ENCODE measurements around the gene PRKD2.
A peak's percentile ranks its signal among the peaks of the same experiment; 100 is the strongest.

The PRKD2 gene

DNA sequence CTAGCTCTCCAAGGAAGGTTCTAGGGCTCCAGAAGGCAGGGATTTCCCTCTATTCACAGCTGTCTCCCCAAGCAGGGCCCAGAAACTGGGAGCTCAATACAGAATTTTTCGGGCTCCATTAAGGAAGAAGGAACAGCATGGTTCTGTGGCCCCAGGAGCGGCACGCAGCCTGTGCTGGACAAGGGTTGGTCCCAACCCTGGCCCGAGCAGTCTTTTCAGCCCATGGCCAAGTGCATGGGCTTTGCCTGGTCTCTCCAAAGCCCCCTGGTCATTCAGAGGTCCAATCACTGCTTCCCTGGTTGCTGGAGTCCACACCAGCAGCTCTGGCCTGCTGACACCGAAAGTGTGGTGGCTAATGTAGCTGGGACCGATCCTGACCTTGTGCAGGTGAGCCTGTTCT lies 6.6 kb upstream of the PRKD2 start:
- Histone ChIP-seq H3K27me3 (ENCODE audit: control insufficient read depth in 1 of 2, insufficient read depth in 2 of 2, low read length in 2 of 2) (no peaks in the 10 kb centered on the region), H3K9me3 (ENCODE audit: control insufficient read depth in 2 of 2, low read length in 2 of 2) (no peaks in the 10 kb centered on the region), H3K4me1 (ENCODE audit: control insufficient read depth, insufficient read depth, low read length) (peaks cover 10% of the 10 kb centered on the region), H3K36me3 (ENCODE audit: control insufficient read depth in 2 of 2, insufficient read depth in 2 of 2, low read length in 2 of 2) (peaks cover 52 to 67% of the 10 kb centered on the region in 2 donors), H3K4me3 (ENCODE audit: low read length in 2 of 2) (no peak overlapping the region), H3K27ac (ENCODE audit: low read length) (no peak overlapping the region), H3K9ac (ENCODE audit: low read length in 2 of 2) (no peak overlapping the region)

- Histone ChIP-seq H3K36me3 (ENCODE audit: control insufficient read depth in 2 of 2, insufficient read depth in 2 of 2, low read length in 2 of 2) (peaks cover 52 to 64% of the 10 kb centered on the region in 2 donors), H3K9ac (ENCODE audit: low read length in 2 of 2) (no peak overlapping the region), H3K27me3 (ENCODE audit: control insufficient read depth in 1 of 2, insufficient read depth in 2 of 2, low read length in 2 of 2) (no peaks in the 10 kb centered on the region), H3K27ac (ENCODE audit: low read length) (no peak overlapping the region), H3K9me3 (ENCODE audit: control insufficient read depth in 2 of 2, low read length in 2 of 2) (no peaks in the 10 kb centered on the region), H3K4me3 (ENCODE audit: low read length in 2 of 2) (no peak overlapping the region), H3K4me1 (ENCODE audit: control insufficient read depth, insufficient read depth, low read length) (peaks cover 14% of the 10 kb centered on the region)
Measured at GRCh38 chr19:46723023-46723461, 6.1 kb upstream of the PRKD2 start.

- no peaks in the 10 kb centered on the region for H3K27me3 ChIP-seq (ENCODE audit: control insufficient read depth in 1 of 2, insufficient read depth in 2 of 2, low read length in 2 of 2)
- H3K4me1 ChIP-seq (ENCODE audit: control insufficient read depth, insufficient read depth, low read length), result peaks cover 16% of the 10 kb centered on the region
- no peaks in the 10 kb centered on the region for H3K9me3 ChIP-seq (ENCODE audit: control insufficient read depth in 2 of 2, low read length in 2 of 2)
- H3K4me3 ChIP-seq (ENCODE audit: low read length in 2 of 2), result no peak overlapping the region
- peaks cover 52 to 61% of the 10 kb centered on the region in 2 donors for H3K36me3 ChIP-seq (ENCODE audit: control insufficient read depth in 2 of 2, insufficient read depth in 2 of 2, low read length in 2 of 2)
- no peak overlapping the region for H3K27ac ChIP-seq (ENCODE audit: low read length)
- H3K9ac ChIP-seq (ENCODE audit: low read length in 2 of 2), result no peak overlapping the region
Measured at GRCh38 chr19:46722421-46723022, 5.6 kb upstream of the PRKD2 start.

DNA sequence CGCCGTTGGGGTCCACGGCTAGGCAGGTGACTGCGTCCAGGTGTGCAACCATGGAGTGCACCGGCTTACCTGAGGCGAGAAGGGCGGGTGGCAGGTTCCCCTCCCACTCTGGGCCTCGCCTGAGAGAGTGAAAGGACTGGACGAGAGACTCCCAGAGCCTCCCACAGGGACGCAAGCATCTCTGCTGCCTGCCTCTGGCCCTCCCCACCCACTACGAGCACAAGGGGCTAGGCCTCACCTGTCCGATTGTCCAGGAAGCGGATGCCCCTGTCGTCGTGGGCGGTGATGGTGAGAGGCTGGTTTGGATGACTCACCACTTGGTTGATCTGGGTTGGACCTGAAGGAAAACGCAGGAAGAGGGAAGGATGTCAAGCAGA lies 5.1 kb upstream of the PRKD2 start:
- Histone ChIP-seq H3K27me3 (ENCODE audit: control insufficient read depth in 1 of 2, insufficient read depth in 2 of 2, low read length in 2 of 2) (no peaks in the 10 kb centered on the region), H3K27ac (ENCODE audit: low read length) (no peak overlapping the region), H3K9ac (ENCODE audit: low read length in 2 of 2) (no peak overlapping the region), H3K36me3 (ENCODE audit: control insufficient read depth in 2 of 2, insufficient read depth in 2 of 2, low read length in 2 of 2) (peaks cover 50 to 59% of the 10 kb centered on the region in 2 donors), H3K9me3 (ENCODE audit: control insufficient read depth in 2 of 2, low read length in 2 of 2) (no peaks in the 10 kb centered on the region), H3K4me3 (ENCODE audit: low read length in 2 of 2) (no peak overlapping the region), H3K4me1 (ENCODE audit: control insufficient read depth, insufficient read depth, low read length) (peaks cover 15% of the 10 kb centered on the region)

GRCh38 chr19:46721269-46722003 lies 4.5 kb upstream of the PRKD2 start:
- no peaks in the 10 kb centered on the region for H3K9me3 ChIP-seq (ENCODE audit: control insufficient read depth in 2 of 2, low read length in 2 of 2)
- peaks cover 46 to 54% of the 10 kb centered on the region in 2 donors for H3K36me3 ChIP-seq (ENCODE audit: control insufficient read depth in 2 of 2, insufficient read depth in 2 of 2, low read length in 2 of 2)
- H3K4me3 ChIP-seq (ENCODE audit: low read length in 2 of 2), result no peak overlapping the region
- H3K4me1 ChIP-seq (ENCODE audit: control insufficient read depth, insufficient read depth, low read length), result peaks cover 14% of the 10 kb centered on the region
- no peak overlapping the region for H3K9ac ChIP-seq (ENCODE audit: low read length in 2 of 2)
- no peak overlapping the region for H3K27ac ChIP-seq (ENCODE audit: low read length)
- no peaks in the 10 kb centered on the region for H3K27me3 ChIP-seq (ENCODE audit: control insufficient read depth in 1 of 2, insufficient read depth in 2 of 2, low read length in 2 of 2)

- Histone ChIP-seq H3K4me3 (ENCODE audit: low read length in 2 of 2) (no peak overlapping the region), H3K9me3 (ENCODE audit: control insufficient read depth in 2 of 2, low read length in 2 of 2) (no peaks in the 10 kb centered on the region), H3K4me1 (ENCODE audit: control insufficient read depth, insufficient read depth, low read length) (peaks cover 18% of the 10 kb centered on the region), H3K27me3 (ENCODE audit: control insufficient read depth in 1 of 2, insufficient read depth in 2 of 2, low read length in 2 of 2) (no peaks in the 10 kb centered on the region), H3K36me3 (ENCODE audit: control insufficient read depth in 2 of 2, insufficient read depth in 2 of 2, low read length in 2 of 2) (peaks cover 45 to 46% of the 10 kb centered on the region in 2 donors), H3K9ac (ENCODE audit: low read length in 2 of 2) (no peak overlapping the region), H3K27ac (ENCODE audit: low read length) (no peak overlapping the region)
Measured at GRCh38 chr19:46720503-46721239, 3.8 kb upstream of the PRKD2 start.

- Histone ChIP-seq H3K27ac (ENCODE audit: low read length) (no peak overlapping the region), H3K4me1 (ENCODE audit: control insufficient read depth, insufficient read depth, low read length) (peaks cover 24% of the 10 kb centered on the region), H3K36me3 (ENCODE audit: control insufficient read depth in 2 of 2, insufficient read depth in 2 of 2, low read length in 2 of 2) (peaks cover 39 to 41% of the 10 kb centered on the region in 2 donors)
Measured at GRCh38 chr19:46719629-46720502, 3.0 kb upstream of the PRKD2 start.

DNA sequence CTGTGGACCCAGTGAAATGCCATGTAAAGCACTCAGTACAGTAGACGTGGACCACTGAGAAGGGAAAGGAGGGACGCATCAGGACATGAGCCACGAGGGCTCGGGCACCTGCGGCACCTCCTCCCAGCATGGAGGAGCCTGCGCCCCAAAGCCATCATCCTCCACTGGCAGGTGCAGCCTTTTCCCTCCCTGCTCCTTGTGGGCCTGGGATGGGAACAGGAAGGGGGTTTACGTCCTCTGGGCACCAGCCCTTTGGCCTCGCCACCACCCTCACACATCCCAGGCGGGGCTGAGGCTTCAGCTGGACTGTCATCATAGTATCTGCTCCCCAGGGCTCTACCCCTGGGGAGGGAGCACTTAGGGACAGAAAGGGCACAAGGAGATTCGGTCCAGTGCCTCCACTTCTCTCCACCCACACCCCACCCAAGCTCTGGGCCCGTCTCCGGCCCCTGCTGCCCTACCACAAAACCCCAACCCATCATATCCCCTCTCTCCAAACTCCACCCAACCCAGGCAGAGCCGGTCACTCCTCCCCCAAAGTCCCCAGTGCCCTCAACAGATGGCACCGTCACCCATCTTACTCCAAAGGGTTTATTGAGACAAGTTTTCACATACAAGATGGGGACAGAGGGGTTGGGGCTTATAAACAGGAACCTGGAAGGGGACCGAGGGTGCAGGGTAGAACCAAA lies 2.2 kb upstream of the PRKD2 start:
- Histone ChIP-seq H3K36me3 (ENCODE audit: control insufficient read depth in 2 of 2, insufficient read depth in 2 of 2, low read length in 2 of 2) (peaks cover 33% of the 10 kb centered on the region in 2 donors), H3K27ac (ENCODE audit: low read length) (no peak overlapping the region)

More at GRCh38 chr19:46719629-46720502, 3.0 kb upstream of the PRKD2 start:
- Histone ChIP-seq H3K27me3 (ENCODE audit: control insufficient read depth in 1 of 2, insufficient read depth in 2 of 2, low read length in 2 of 2) (no peaks in the 10 kb centered on the region), H3K9me3 (ENCODE audit: control insufficient read depth in 2 of 2, low read length in 2 of 2) (no peaks in the 10 kb centered on the region), H3K4me3 (ENCODE audit: low read length in 2 of 2) (no peak overlapping the region), H3K9ac (ENCODE audit: low read length in 2 of 2) (no peak overlapping the region)

GRCh38 chr19:46718157-46718933 lies 1.4 kb upstream of the PRKD2 start:
- Histone ChIP-seq H3K27me3 (ENCODE audit: control insufficient read depth in 1 of 2, insufficient read depth in 2 of 2, low read length in 2 of 2) (no peaks in the 10 kb centered on the region), H3K36me3 (ENCODE audit: control insufficient read depth in 2 of 2, insufficient read depth in 2 of 2, low read length in 2 of 2) (peaks cover 28 to 30% of the 10 kb centered on the region in 2 donors), H3K27ac (ENCODE audit: low read length) (peak overlapping the region; percentile 70), H3K4me1 (ENCODE audit: control insufficient read depth, insufficient read depth, low read length) (peaks cover 31% of the 10 kb centered on the region), H3K4me3 (ENCODE audit: low read length in 2 of 2) (peak overlapping the region in 1 of 2 donors; percentile 87), H3K9me3 (ENCODE audit: control insufficient read depth in 2 of 2, low read length in 2 of 2) (no peaks in the 10 kb centered on the region), H3K9ac (ENCODE audit: low read length in 2 of 2) (no peak overlapping the region)

More for the DNA sequence above, 2.2 kb upstream of the PRKD2 start:
- no peaks in the 10 kb centered on the region for H3K27me3 ChIP-seq (ENCODE audit: control insufficient read depth in 1 of 2, insufficient read depth in 2 of 2, low read length in 2 of 2)
- H3K4me1 ChIP-seq (ENCODE audit: control insufficient read depth, insufficient read depth, low read length), result peaks cover 29% of the 10 kb centered on the region
- H3K9ac ChIP-seq (ENCODE audit: low read length in 2 of 2), result no peak overlapping the region
- H3K9me3 ChIP-seq (ENCODE audit: control insufficient read depth in 2 of 2, low read length in 2 of 2), result no peaks in the 10 kb centered on the region
- H3K4me3 ChIP-seq (ENCODE audit: low read length in 2 of 2), result no peak overlapping the region
